BE2C (cell line): ENCODE results near the gene STOX2.

Source experiments
- DNase-seq: peaks from one replicate; pipeline ENCODE4 v3.0.0-alpha.2; 2020
- H3K27me3 ChIP-seq: fragments of 250-450 bp; sonication (Bioruptor Pico); 2 replicates; pipeline ENCODE4 v1.5.1; 2020; ENCODE audit warnings: mild to moderate bottlenecking
- H3K36me3 ChIP-seq: fragments of 250-450 bp; sonication (Bioruptor Pico); 2 replicates; pipeline ENCODE4 v1.5.1; 2020; ENCODE audit warnings: mild to moderate bottlenecking
- H3K4me1 ChIP-seq: fragments of 250-450 bp; sonication (Bioruptor Pico); 2 replicates; pipeline ENCODE4 v1.5.1; 2020
- H3K4me3 ChIP-seq: 2 replicates; pipeline ENCODE4 v1.5.1; 2011; ENCODE audit warnings: low read depth, low read length
- H3K9me3 ChIP-seq: fragments of 250-450 bp; sonication (Bioruptor Pico); 2 replicates; pipeline ENCODE4 v1.5.1; 2020
- TF ChIP-seq, protein P1 (sequence below): IDR thresholded peaks from 2 replicates; pipeline ENCODE4 v1.5.1; 2012; ENCODE audit warnings: mild to moderate bottlenecking, low read depth, low read length

The STOX2 gene

GRCh38 chr4:183920512-183920911, 15.4 kb downstream of the STOX2 start:
- Histone ChIP-seq H3K4me1 (no peaks in the 10 kb centered on the region), H3K27me3 (no peaks in the 10 kb centered on the region), H3K4me3 (no peak overlapping the region), H3K9me3 (no peaks in the 10 kb centered on the region), H3K36me3 (0 out of 2 replicates have a peak, but pooled peaks cover 3% of the 10 kb centered on the region)
- DNase-seq: no peak
- TF ChIP-seq, protein P1, sequence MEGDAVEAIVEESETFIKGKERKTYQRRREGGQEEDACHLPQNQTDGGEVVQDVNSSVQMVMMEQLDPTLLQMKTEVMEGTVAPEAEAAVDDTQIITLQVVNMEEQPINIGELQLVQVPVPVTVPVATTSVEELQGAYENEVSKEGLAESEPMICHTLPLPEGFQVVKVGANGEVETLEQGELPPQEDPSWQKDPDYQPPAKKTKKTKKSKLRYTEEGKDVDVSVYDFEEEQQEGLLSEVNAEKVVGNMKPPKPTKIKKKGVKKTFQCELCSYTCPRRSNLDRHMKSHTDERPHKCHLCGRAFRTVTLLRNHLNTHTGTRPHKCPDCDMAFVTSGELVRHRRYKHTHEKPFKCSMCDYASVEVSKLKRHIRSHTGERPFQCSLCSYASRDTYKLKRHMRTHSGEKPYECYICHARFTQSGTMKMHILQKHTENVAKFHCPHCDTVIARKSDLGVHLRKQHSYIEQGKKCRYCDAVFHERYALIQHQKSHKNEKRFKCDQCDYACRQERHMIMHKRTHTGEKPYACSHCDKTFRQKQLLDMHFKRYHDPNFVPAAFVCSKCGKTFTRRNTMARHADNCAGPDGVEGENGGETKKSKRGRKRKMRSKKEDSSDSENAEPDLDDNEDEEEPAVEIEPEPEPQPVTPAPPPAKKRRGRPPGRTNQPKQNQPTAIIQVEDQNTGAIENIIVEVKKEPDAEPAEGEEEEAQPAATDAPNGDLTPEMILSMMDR: no peak

DNA sequence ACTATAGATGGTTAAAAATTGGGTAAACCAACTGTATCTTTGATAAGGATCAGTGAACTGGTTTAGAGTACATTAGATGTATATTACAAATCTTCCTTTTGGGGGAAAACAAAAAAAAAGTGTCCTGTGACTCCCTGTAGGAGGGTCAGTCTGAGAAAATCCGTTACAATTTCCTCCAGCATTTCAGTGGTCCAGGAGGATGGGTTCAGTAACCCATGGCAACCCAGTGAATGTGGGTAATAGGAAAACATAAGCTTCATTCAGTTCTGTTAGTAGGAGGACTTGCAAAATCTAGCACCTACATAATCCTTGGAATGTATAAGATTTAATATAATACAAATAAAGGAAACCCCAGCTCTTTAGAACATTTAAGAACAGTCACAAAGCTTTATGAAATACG, 16.2 kb downstream of the STOX2 start:
- H3K36me3 ChIP-seq: 0 out of 2 replicates have a peak, but pooled peaks cover 3% of the 10 kb centered on the region
- no peak overlapping the region for H3K4me3 ChIP-seq
- H3K4me1 ChIP-seq: no peaks in the 10 kb centered on the region
- no peaks in the 10 kb centered on the region for H3K27me3 ChIP-seq
- TF ChIP-seq, protein P1: no peak
- DNase-seq: no peak
- H3K9me3 ChIP-seq: no peaks in the 10 kb centered on the region

DNA sequence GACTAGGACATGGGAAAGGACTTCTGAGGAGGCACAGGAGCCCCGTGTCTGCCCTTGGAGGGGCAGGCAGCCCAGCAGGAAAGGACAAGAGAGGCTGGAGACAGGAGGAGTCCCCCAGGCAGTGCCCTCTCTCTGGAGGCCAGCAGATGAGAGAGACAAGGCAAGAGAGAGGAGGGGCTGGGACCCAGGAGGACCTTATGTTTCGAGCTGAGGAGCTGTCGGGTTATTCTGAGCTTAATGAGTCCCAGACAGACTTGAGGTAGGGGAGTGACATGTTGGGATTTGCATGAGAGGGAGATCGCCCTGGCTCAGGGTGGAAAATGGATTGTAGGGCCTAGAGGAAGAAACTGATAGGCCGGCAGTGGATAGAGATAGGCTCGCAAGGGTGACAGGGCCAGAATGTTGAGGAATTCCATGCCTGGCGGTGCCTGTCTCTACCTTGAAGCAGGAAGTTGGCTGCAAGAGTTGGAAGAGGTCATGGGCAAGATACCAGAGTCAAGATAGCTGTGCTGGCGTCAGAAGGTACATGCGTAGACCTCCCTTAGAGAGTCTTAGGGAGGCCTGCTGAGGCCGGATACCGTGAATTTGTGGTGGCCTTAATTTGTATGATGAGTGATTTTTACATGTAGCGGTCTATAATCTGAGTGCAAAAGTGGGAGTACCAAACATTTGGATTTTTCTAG, 19.4 kb downstream of the STOX2 start:
- TF ChIP-seq, protein P1: no peak
- no peaks in the 10 kb centered on the region for H3K9me3 ChIP-seq
- H3K4me1 ChIP-seq: no peaks in the 10 kb centered on the region
- DNase-seq: no peak
- 0 out of 2 replicates have a peak, but pooled peaks cover 3% of the 10 kb centered on the region for H3K36me3 ChIP-seq
- H3K4me3 ChIP-seq: no peak overlapping the region
- H3K27me3 ChIP-seq: no peaks in the 10 kb centered on the region

DNA sequence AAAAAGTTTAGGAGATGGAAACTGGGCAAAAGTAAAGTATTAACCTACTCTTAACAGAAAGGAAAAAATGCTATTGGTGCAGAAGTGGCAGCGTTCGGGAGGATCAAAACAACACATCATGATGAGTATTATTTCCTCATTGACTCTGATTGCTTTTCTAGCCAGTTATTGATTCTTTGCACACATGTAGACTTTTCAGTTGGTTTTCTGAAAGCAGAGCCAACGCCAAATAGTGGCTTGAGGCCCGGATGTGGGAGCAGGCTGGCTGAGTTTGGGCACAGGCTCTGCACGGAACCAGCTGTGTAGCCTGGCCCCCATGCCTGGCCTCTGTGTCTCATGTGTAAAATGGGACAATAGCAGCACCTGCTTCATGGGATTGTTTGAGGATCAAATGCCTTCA, 21.8 kb downstream of the STOX2 start:
- TF ChIP-seq, protein P1: no peak
- H3K9me3 ChIP-seq: no peaks in the 10 kb centered on the region
- H3K4me3 ChIP-seq: no peak overlapping the region
- no peaks in the 10 kb centered on the region for H3K27me3 ChIP-seq
- 0 out of 2 replicates have a peak, but pooled peaks cover 3% of the 10 kb centered on the region for H3K36me3 ChIP-seq
- no peak for DNase-seq
- no peaks in the 10 kb centered on the region for H3K4me1 ChIP-seq

- Histone ChIP-seq H3K27me3 (no peaks in the 10 kb centered on the region), H3K4me1 (no peaks in the 10 kb centered on the region), H3K4me3 (no peak overlapping the region), H3K36me3 (no peaks in the 10 kb centered on the region), H3K9me3 (no peaks in the 10 kb centered on the region)
- no peak for DNase-seq
- TF ChIP-seq, protein P1: no peak
These were observed 27.5 kb downstream of the STOX2 start for GRCh38 chr4:183932576-183932975.

DNA sequence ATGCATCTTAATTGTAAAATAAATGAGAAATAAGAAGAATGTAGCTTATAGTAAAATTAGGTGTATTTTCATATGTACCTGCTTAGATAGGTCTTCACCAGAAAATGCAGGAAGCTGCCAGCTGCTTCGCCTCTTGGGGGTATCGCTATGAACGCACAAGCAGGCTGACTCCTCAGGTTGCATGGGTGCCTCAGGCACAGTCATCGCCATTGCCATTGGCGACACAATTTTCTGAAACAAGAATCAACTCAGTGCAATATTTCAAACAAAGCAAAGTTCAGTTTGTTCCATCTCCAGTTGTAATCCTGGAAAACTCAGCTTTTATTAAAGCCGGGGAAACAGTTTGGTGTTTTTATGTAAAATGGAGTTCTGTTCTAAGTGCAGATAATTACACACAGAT, 29.7 kb downstream of the STOX2 start:
- Histone ChIP-seq H3K36me3 (no peaks in the 10 kb centered on the region), H3K4me3 (no peak overlapping the region), H3K27me3 (no peaks in the 10 kb centered on the region), H3K4me1 (no peaks in the 10 kb centered on the region), H3K9me3 (no peaks in the 10 kb centered on the region)
- DNase-seq: no peak
- TF ChIP-seq, protein P1: no peak
